Measurements from ENCODE around the gene SLC9A9. TPM values are rescaled to one million over a fixed set of nuclear protein-coding genes. Genes with fewer than 3 reads are reported as not detected.

Gene SLC9A9
- total and polyA plus RNA-seq, 2 of the 8 experiments (the other 6 are each of a cell fraction or from before 2014, with no cell fraction given): 0.48 to 1.1 TPM

GRCh38 chr3:143266511-143266910, 581.8 kb downstream of the SLC9A9 start:
- FAIRE-seq: no peak
- no peaks in the 10 kb centered on the region for H3K23me2 ChIP-seq (ENCODE audit: low read depth, low read length)

More at GRCh38 chr3:143266511-143266910, 581.8 kb downstream of the SLC9A9 start:
- H3K9ac ChIP-seq (replicated peaks in 1 of 4; ENCODE audit: extremely low read depth in 1 of 4, low read depth in 3 of 4, low read length in 3 of 4): no peak overlapping the region
- H3K23ac ChIP-seq (ENCODE audit: insufficient read length): no peak overlapping the region
- H3K56ac ChIP-seq (replicated peaks; ENCODE audit: insufficient read length, low read depth, low read length): no peak overlapping the region
- no peaks in the 10 kb centered on the region for H3K79me2 ChIP-seq (ENCODE audit: control insufficient read depth in 1 of 2, insufficient read depth in 2 of 2, low read length in 2 of 2)
- no peak for TF ChIP-seq EGR1 (IDR thresholded peaks at IDR 0.05; ENCODE audit: borderline replicate concordance, low read depth, low read length)
- H3K4ac ChIP-seq (replicated peaks; ENCODE audit: insufficient read length, low read depth, low read length): no peak overlapping the region
- H3K27me3 ChIP-seq (replicated peaks in 1 of 4; ENCODE audit: control insufficient read depth in 3 of 4, extremely low read depth in 1 of 4, insufficient read depth in 3 of 4, low read length in 3 of 4): no peaks in the 10 kb centered on the region
- ChIA-PET CTCF (ENCODE audit: partially characterized antibody) (interaction anchor here (0.7 kb wide), 1 partner anchor 66 kb away, joined by 3 read pairs; no protein-coding TSS in a partner anchor), POLR2A (ENCODE audit: partially characterized antibody) (no interaction called here)
- DNase-seq (ENCODE audit: low read depth in 1 of 2, low spot score in 2 of 2): no peak
- H4K20me1 ChIP-seq (replicated peaks in 1 of 2; ENCODE audit: control insufficient read depth in 1 of 2, insufficient read depth in 2 of 2, low read length in 2 of 2): no peaks in the 10 kb centered on the region
- H3K4me3 ChIP-seq (ENCODE audit: extremely low read depth in 1 of 4, insufficient read depth in 2 of 4, low read depth in 3 of 4, low read length in 4 of 4): no peak overlapping the region
- H3K27ac ChIP-seq (ENCODE audit: low read depth, low read length): no peak overlapping the region
- H2AK5ac ChIP-seq (ENCODE audit: low read depth, low read length): no peak overlapping the region
- H3K36me3 ChIP-seq (ENCODE audit: control insufficient read depth in 2 of 4, insufficient read depth in 4 of 4, low read length in 3 of 4): no peaks in the 10 kb centered on the region
- H2AFZ ChIP-seq (ENCODE audit: low read length): no peak overlapping the region
- H2BK120ac ChIP-seq (replicated peaks; ENCODE audit: low read depth, low read length): no peak overlapping the region
- 100% methylated on average over 2 of the region's 2 CpGs; no CpG with 5 or more reads in 1 of the 2 experiments for WGBS, 2 experiments (ENCODE audit: extremely low coverage in 1 of 2, insufficient coverage in 1 of 2, insufficient read length in 1 of 2, insufficient replicate concordance in 2 of 2, low coverage in 1 of 2, low lambda C conversion rate in 2 of 2, missing lambda C conversion rate in 1 of 2)
- H2BK12ac ChIP-seq (ENCODE audit: low read depth, low read length): no peak overlapping the region
- H2BK5ac ChIP-seq (ENCODE audit: low read depth, low read length): no peak overlapping the region
- no peak overlapping the region for H3K14ac ChIP-seq (ENCODE audit: insufficient read length)
- H3K4me2 ChIP-seq (ENCODE audit: insufficient read depth in 1 of 2, low read depth in 2 of 2, low read length in 2 of 2): no peak overlapping the region
- H3K4me1 ChIP-seq (replicated peaks in 1 of 4; ENCODE audit: control insufficient read depth in 3 of 4, insufficient read depth in 4 of 4, low read length in 3 of 4): no peaks in the 10 kb centered on the region
- no peak overlapping the region for H2BK20ac ChIP-seq (ENCODE audit: low read length)
- H4K91ac ChIP-seq (replicated peaks; ENCODE audit: insufficient read length, low read length): no peak overlapping the region
- H3K79me1 ChIP-seq (ENCODE audit: low read depth, low read length): no peaks in the 10 kb centered on the region
- no peak overlapping the region for H4K8ac ChIP-seq (ENCODE audit: extremely low read depth, insufficient read depth, low read length)
- no peak overlapping the region for H4K5ac ChIP-seq (ENCODE audit: insufficient read length, low read depth, low read length)
- H3K18ac ChIP-seq (ENCODE audit: extremely low read depth, low read length): no peak overlapping the region
- H3K9me3 ChIP-seq (ENCODE audit: insufficient read depth in 2 of 2, low read depth in 1 of 2, low read length in 1 of 2): no peaks in the 10 kb centered on the region
- no peak overlapping the region for H2BK15ac ChIP-seq (ENCODE audit: low read length)
